ENCODE results near the gene HTR1B.

Gene HTR1B

GRCh38 chr6:77455271-77455670 lies 8.0 kb downstream of the HTR1B start:
- DNase-seq (ENCODE audit: low read depth) = no peak

- DNase-seq (ENCODE audit: low read depth) = no peak
These were observed 8.9 kb downstream of the HTR1B start for GRCh38 chr6:77454386-77454785.

- no peak for DNase-seq (ENCODE audit: low read depth)
These were observed 11.8 kb downstream of the HTR1B start for GRCh38 chr6:77451466-77451865.

- DNase-seq (ENCODE audit: low read depth) = no peak
These were observed 12.4 kb downstream of the HTR1B start for GRCh38 chr6:77450924-77451323.

GRCh38 chr6:77448546-77448945 lies 14.7 kb downstream of the HTR1B start:
- DNase-seq (ENCODE audit: low read depth) = no peak

GRCh38 chr6:77447254-77447653 lies 16.0 kb downstream of the HTR1B start:
- DNase-seq (ENCODE audit: low read depth) = peak; percentile 67

GRCh38 chr6:77446249-77446648 lies 17.0 kb downstream of the HTR1B start:
- no peak for DNase-seq (ENCODE audit: low read depth)

- DNase-seq (ENCODE audit: low read depth) = no peak
These were observed 18.1 kb downstream of the HTR1B start for GRCh38 chr6:77445214-77445613.

GRCh38 chr6:77440206-77440976 lies 22.9 kb downstream of the HTR1B start:
- DNase-seq (ENCODE audit: low read depth) = no peak

- DNase-seq (ENCODE audit: low read depth) = no peak
These were observed 29.4 kb downstream of the HTR1B start for GRCh38 chr6:77433888-77434287.

GRCh38 chr6:77430504-77430903 lies 32.8 kb downstream of the HTR1B start:
- DNase-seq (ENCODE audit: low read depth) = no peak

GRCh38 chr6:77425671-77426070 lies 37.6 kb downstream of the HTR1B start:
- no peak for DNase-seq (ENCODE audit: low read depth)

- no peak for DNase-seq (ENCODE audit: low read depth)
These were observed 38.1 kb downstream of the HTR1B start for GRCh38 chr6:77425216-77425615.

GRCh38 chr6:77424761-77425160 lies 38.5 kb downstream of the HTR1B start:
- no peak for DNase-seq (ENCODE audit: low read depth)

- DNase-seq (ENCODE audit: low read depth) = no peak
These were observed 46.5 kb downstream of the HTR1B start for GRCh38 chr6:77416839-77417238.

- DNase-seq (ENCODE audit: low read depth) = no peak
These were observed 47.6 kb downstream of the HTR1B start for GRCh38 chr6:77415706-77416105.
